HCT116 (cell line): ENCODE results near the gene EDNRA.

Source experiments
- JUND ChIP-seq: IDR thresholded peaks from 2 replicates; pipeline ENCODE4 v1.6.1; 2012
- POLR2A ChIP-seq: IDR thresholded peaks from 2 replicates; pipeline ENCODE4 v1.7.0; 2011; ENCODE audit warnings: borderline replicate concordance; ENCODE audit not compliant: insufficient read depth, insufficient read length; ENCODE audit errors: extremely low read depth

GRCh38 chr4:147498031-147498660 is 17.2 kb downstream of the EDNRA start:
- no peak for TF ChIP-seq POLR2A
- TF ChIP-seq JUND: no peak
